Endothelial cell of umbilical vein (primary cell): ENCODE measurements around the gene MBIP.
A peak's percentile ranks its signal among the peaks of the same experiment; 100 is the strongest.

ENCODE experiments used
- FOS ChIP-seq: IDR thresholded peaks from 2 replicates; pipeline ENCODE4 v1.6.1; 2011; ENCODE audit warnings: mild to moderate bottlenecking, low read length, moderate library complexity, borderline replicate concordance; ENCODE audit not compliant: insufficient read depth
- JUN ChIP-seq: IDR thresholded peaks from 2 replicates; pipeline ENCODE4 v1.6.1; 2011; ENCODE audit warnings: borderline replicate concordance, low read depth; ENCODE audit not compliant: insufficient read length, insufficient read depth
- MAX ChIP-seq: IDR thresholded peaks from 2 replicates; pipeline ENCODE4 v1.6.1; 2011; ENCODE audit not compliant: insufficient read depth, insufficient read length
- MYC ChIP-seq: IDR thresholded peaks from one replicate; pipeline ENCODE4 v1.6.1; 2011; ENCODE audit warnings: mild to moderate bottlenecking, low read depth, low read length
- POLR2A ChIP-seq: IDR thresholded peaks from 2 replicates; pipeline ENCODE4 v1.6.1; 2012; ENCODE audit warnings: low read depth, mild to moderate bottlenecking, control low read depth, low read length
- TF ChIP-seq, protein P1 (sequence below), 2 donors: IDR thresholded peaks; 1 replicate in 1 of 2; 2 replicates in 1 of 2; pipeline ENCODE4 v1.5.1; 2011; ENCODE audit warnings: low read length in 2 of 2, mild to moderate bottlenecking in 2 of 2, moderate library complexity in 2 of 2, control low read depth in 1 of 2, inconsistent platforms in 1 of 2, low read depth in 1 of 2; ENCODE audit not compliant: insufficient read depth in 1 of 2; ENCODE audit errors: extremely low read depth in 1 of 2

GRCh38 chr14:36300337-36300736, 20.1 kb downstream of the MBIP start:
- TF ChIP-seq, protein P1, sequence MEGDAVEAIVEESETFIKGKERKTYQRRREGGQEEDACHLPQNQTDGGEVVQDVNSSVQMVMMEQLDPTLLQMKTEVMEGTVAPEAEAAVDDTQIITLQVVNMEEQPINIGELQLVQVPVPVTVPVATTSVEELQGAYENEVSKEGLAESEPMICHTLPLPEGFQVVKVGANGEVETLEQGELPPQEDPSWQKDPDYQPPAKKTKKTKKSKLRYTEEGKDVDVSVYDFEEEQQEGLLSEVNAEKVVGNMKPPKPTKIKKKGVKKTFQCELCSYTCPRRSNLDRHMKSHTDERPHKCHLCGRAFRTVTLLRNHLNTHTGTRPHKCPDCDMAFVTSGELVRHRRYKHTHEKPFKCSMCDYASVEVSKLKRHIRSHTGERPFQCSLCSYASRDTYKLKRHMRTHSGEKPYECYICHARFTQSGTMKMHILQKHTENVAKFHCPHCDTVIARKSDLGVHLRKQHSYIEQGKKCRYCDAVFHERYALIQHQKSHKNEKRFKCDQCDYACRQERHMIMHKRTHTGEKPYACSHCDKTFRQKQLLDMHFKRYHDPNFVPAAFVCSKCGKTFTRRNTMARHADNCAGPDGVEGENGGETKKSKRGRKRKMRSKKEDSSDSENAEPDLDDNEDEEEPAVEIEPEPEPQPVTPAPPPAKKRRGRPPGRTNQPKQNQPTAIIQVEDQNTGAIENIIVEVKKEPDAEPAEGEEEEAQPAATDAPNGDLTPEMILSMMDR (IDR thresholded peaks at IDR 0.05; ENCODE audit: extremely low read depth in 1 of 2, insufficient read depth in 1 of 2, low read depth in 1 of 2, low read length in 2 of 2) = no peak
- no peak for TF ChIP-seq MYC
- TF ChIP-seq MAX = no peak
- TF ChIP-seq POLR2A = no peak
- peak; percentile 51 for TF ChIP-seq JUN
- peak; percentile 80 for TF ChIP-seq FOS
